IPS DF 4.7 (cell line): ENCODE data around the gene INPP4A.

Source experiments
- DNase-seq: peaks from one replicate; pipeline ENCODE4 v3.0.0-alpha.2; 2013; ENCODE audit warnings: low spot score; ENCODE audit errors: extremely low read depth

INPP4A gene

DNA sequence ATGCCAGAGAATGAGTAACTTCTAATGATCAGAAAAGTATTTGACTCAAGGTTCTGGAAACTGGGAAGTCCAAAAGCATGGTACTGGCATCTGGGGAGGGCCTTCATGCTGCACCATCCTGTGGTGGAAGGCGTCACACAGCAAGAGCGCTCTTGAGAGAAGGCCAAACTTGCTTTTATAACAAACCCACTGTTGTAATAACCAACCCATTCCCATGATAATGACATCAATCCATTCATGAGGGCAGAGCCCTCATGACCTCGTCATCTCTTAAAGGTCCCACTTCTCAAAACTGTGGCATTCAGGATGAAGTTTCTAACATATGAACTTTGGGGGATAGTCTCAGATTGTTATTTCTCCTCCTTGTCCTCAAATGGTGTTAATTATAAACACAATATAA lies 95.9 kb downstream of the INPP4A start:
- no peak for DNase-seq

DNA sequence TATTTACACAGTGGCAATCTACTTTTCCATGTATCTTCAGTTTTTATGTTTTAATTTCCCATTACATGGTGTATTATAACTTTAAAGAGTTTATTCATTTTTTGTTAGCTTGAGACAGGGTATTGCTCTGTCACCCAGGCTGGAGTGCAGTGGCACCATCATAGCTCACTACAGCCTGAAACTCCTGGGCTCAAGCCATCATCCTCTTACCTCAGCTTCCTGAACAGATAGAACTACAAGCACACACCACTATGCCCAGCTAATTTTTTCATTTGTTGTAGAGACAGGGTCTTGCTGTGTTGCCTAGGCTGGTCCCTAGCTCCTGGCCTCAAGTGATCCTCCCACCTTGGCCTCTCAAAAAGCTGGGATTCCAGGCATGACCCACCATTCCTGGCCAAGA lies 96.8 kb downstream of the INPP4A start:
- no peak for DNase-seq

- no peak for DNase-seq
Measured at GRCh38 chr2:98541906-98542305, 97.2 kb downstream of the INPP4A start.

GRCh38 chr2:98543214-98543613 lies 98.6 kb downstream of the INPP4A start:
- no peak for DNase-seq

GRCh38 chr2:98543842-98544241 lies 99.2 kb downstream of the INPP4A start:
- DNase-seq: no peak

- DNase-seq: no peak
Measured at GRCh38 chr2:98545591-98545990, 100.9 kb downstream of the INPP4A start.

- no peak for DNase-seq
Measured at GRCh38 chr2:98546186-98546585, 101.5 kb downstream of the INPP4A start.

DNA sequence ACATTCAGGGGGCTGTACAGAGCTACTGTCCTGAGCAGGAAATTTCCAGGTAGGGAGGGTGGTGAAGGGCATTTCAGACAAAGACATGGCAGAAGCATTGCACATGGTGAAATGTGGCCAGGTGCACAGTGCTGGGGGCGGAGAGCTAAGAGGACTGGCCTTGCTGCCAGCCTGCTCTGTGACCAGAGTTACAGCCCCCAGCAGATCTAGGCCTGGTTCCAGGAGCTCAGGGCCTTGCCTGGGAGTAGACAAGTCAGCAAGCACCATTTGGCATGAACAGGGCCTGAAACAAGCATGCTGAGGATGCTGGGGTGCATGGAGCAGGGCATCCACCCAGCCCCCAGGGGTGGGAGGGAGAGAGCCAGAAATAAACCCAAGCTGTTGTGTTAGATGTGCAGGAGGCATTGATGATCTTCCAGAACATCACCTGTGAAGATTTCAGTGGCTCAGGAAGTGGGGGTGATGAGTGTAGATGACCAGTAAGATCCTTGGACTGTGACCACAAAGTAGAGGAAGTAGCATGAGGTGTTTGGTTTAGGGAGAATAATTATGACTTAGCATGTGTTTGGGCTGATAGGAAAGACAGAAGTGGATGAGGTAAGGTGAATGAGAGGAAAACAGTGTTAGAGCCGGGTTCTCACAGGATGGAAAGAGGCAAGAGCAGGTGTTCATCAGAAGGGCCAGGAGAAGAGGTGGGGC lies 102.6 kb downstream of the INPP4A start:
- DNase-seq: no peak

DNA sequence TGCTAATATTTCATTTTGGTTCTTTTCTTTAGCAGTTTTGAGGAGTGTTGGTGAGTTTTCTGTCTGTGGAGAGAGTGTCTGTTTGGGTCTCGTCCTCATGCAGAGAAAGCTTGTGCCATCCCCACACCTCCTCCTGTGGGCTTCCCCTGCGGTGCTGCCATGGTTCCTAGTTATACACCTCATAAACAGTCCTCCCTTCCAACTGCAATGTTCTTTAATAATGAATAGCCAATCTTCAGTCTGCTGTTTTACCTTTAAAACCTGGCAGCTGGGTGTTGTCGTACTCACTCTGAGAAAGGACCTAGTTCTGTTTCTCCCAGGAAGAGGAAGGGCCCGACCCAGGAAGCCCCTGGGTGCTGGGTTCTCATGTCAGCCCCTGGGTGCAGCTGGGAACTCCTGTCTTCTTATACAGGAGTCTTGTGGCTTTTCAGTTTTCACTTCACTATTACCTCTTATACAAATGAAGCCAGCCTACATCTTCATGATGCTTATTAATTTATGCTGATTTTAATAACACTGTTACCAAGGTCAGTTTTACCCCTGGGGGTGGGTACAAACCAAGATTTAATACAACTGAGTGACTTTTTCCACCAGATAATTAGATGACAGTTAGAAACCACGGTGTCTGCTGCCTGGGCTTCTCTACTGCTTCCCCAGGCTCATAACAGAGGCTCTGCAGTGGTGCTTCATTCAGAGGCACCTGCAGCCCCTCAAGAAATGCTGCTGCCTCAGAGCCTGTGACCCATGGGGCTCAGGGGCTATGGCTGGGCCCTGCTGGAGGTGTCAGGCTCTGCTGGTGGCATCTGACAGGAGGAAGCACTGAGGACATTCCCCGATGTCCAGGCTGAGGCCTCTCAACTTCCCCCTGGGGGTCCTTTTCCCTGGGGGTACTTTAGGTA lies 104.5 kb downstream of the INPP4A start:
- DNase-seq: no peak

DNA sequence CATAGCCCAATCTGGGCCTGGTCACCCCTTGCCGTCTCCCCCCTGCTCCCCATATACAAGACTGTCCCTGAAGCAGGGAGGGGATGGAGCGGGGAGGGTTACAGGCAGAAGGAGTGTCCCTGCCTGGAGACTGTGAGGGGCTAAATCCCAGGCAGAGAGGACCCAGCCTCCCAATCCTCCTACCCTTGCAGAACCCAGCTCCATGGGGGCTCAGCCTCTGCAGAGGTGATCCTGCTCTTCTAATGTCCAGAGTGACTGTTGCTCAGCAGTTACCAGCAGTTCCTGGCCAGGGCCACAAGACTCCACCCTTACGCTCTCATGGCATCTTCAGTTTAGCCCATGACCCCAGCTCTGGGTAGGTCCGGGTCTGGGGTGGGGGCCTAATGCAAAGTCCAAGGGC lies 105.5 kb downstream of the INPP4A start:
- no peak for DNase-seq

GRCh38 chr2:98551316-98551715 lies 106.7 kb downstream of the INPP4A start:
- DNase-seq: no peak

DNA sequence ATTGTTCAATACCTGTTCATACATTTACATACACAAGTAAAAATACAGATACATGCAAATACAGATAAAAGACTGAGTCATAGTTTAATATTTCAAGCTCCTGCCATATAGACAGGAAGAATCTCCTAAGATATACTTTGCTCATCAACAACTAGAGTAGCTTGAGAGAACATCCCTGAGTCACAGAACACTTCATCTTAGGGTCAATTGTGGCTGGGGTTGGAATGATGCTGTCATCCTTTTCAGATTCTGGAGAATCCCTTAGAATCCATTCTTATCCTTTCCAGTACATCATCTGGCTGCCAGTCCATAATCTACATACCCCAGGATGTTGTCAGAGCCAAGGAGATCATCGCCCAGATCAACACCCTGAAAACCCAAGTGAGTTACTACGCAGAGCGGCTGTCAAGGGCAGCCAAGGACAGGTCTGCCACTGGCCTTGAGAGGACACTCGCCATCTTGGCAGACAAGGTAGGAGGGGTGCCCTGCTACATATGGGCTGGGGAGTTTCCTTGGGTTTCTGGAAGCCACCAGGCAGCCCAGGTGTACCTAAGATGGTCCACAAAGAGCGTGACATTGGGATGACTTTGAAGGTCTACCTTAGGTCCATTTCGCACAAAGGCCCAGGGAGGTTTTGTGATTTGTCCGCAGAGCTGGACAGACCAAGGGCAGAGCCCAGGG lies 108.0 kb downstream of the INPP4A start:
- DNase-seq: no peak

DNA sequence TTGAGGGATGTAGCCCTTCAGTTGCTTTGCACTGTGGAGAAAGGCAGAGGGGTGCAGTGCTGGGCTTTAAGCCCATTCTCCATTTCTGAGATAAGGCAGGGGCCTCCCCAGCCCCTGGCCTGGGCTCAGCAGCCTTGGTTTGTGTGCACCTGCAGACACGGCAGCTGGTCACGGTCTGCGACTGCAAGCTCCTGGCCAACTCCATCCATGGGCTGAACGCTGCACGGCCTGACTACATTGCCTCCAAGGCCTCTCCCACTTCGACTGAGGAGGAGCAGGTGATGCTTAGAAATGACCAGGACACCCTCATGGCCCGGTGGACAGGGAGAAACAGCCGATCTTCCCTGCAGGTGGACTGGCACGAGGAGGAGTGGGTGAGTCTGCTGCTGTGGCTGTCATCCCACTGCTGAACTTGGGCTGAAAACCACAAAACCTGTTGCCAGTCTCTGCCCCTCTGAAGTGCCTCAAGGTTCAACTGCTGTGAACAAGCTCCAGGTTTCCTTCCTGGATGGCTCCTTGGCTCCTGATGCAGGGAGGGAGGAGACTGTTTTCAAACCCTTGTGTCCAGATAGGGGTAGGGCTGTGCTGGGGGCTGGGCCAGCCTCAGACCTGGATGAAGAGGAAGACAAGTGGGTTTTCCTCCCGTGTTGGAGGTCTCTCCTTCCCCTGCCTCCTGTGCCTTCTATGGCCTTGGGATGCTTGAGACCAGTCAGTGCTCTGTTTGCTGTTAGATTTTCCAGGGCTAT lies 109.6 kb downstream of the INPP4A start:
- no peak for DNase-seq

DNA sequence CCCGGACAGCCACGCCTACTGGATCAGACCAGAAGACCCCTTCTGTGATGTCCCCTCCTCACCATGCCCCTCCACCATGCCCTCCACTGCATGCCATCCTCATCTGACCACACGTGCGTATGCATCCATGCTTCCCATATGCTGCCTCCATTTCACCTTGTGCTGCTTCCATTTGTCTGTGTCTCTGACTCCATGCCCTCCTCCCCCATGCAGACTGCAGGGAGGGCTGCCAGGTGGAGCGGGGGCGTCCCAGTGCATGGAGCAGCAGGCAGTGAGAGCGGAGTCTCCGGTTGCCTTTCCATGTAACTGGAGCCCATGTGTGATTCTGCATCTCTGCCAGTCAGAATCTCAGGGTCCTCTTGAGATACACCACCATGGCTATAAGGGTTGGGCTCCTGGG lies 111.0 kb downstream of the INPP4A start:
- no peak for DNase-seq

- no peak for DNase-seq
Measured at GRCh38 chr2:98556344-98557033, 111.8 kb downstream of the INPP4A start.

DNA sequence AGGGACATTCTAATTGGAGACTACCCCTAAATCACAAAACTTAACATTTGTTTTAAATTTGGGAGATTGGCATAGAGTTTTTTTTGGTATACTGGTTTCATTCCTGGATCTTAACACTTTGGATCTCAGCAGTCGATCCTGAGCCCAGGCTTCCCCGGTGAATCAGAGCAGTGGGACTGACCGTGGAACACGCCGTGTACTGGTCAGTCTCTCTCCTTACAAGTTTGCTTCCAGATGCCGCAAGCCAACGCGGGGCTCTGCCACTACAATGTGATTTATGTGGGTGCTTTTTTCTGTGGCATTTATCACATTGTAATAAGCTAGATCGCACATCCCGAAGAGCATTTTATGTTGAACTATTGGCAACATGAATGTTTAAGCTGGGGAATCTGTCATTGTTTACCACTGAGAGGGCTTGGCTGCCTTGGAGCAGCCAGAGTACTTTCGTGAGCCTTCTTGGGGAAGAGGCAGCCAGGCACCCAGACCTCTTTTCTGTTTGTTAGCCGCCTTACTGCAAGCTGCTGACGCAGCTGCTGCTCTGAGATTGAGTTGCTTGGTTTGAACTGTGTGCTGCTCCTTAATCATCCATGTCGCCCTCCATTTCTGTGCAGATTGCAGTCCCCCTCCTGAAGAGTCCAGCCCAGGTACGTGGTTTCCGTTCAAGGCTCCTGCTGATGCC lies 114.3 kb downstream of the INPP4A start:
- DNase-seq: no peak

DNA sequence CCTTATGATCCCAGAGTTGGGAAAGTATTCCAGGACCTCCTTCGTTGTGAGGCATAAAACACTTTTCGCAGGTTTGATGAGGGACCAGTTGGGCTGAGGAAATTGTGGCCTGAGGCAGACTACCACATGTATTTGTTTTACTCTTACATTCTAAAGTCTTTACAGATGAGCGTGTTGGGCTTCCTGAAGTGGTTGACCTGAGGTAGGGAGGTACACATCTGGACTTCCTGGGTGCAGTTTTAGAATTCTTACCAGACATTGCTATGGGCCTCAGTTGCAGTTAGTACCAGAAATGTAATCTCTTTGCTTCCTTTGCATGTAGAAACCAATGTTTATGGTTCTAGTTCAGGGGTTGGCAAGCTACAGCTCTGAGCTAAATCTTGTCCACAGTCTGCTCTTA lies 114.9 kb downstream of the INPP4A start:
- DNase-seq: no peak

DNA sequence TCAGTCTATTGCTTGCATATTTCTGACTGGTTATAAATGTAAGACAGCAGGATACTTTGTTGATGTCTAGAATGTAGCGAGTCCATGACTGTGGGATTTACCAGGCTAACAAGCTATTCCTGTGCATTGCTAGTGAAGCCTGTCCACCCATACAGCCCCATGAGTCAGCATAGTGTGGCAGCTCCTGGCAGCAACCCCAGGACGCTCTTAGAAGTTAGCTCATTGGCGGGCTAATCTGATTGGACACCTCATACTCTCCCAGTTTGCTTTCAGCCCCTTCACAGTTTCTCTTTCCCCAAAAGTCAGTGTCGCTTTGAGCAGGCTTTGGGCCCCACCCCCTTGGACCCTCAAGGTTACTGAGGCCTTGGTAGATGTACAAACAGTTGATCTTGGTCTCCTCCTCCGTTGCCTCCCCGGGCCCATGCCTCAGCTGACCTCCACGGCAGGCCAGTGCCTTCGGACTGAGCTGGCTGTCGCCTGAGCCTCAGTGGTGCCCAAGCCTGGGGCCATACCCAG lies 115.7 kb downstream of the INPP4A start:
- no peak for DNase-seq

DNA sequence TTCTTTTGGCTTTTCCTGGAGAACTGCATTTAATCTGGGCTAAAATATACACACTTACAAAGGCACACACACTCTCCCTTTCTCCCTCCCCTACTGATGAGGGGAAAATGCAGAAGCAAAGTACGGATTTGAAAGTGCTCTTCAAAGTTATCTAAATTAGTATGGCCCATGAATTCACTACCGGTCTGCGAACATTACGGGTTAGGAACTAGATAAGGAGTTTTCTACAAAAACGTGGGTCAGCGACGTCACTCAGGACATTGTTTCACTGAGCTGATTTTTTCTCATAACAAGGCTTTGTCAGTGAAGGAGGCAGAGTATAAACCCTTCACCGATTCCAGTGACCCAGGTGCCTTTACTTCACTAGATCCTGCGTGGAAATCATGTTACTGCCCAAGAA lies 116.4 kb downstream of the INPP4A start:
- no peak for DNase-seq
